ENCODE measurements around the gene UBL4B.
A peak's percentile ranks its signal among the peaks of the same experiment; 100 is the strongest.

UBL4B gene

GRCh38 chr1:110083866-110084226, 28.4 kb upstream of the UBL4B start:
- in situ Hi-C loops (cut with MboI; ENCODE audit: low pct_unique_long_range_greater_than_20kb, low sequenced_read_pairs), result no loop called here
- DNase-seq, result no peak

GRCh38 chr1:110084227-110085078, 27.8 kb upstream of the UBL4B start:
- DNase-seq, result peak; percentile 45

GRCh38 chr1:110085671-110086070, 26.6 kb upstream of the UBL4B start:
- DNase-seq, result no peak

More at GRCh38 chr1:110084227-110085078, 27.8 kb upstream of the UBL4B start:
- in situ Hi-C loops (cut with MboI; ENCODE audit: low pct_unique_long_range_greater_than_20kb, low sequenced_read_pairs), result no loop called here

GRCh38 chr1:110086961-110087360, 25.3 kb upstream of the UBL4B start:
- no peak for DNase-seq
- in situ Hi-C loops (cut with MboI; ENCODE audit: low pct_unique_long_range_greater_than_20kb, low sequenced_read_pairs), result no loop called here

More at GRCh38 chr1:110085671-110086070, 26.6 kb upstream of the UBL4B start:
- in situ Hi-C loops (cut with MboI; ENCODE audit: low pct_unique_long_range_greater_than_20kb, low sequenced_read_pairs), result no loop called here

GRCh38 chr1:110087812-110088738, 24.2 kb upstream of the UBL4B start:
- in situ Hi-C loops (cut with MboI; ENCODE audit: low pct_unique_long_range_greater_than_20kb, low sequenced_read_pairs), result no loop called here
- DNase-seq, result peak; percentile 58

- no peak for DNase-seq
- in situ Hi-C loops (cut with MboI; ENCODE audit: low pct_unique_long_range_greater_than_20kb, low sequenced_read_pairs), result no loop called here
These were observed 23.4 kb upstream of the UBL4B start for GRCh38 chr1:110088739-110089316.

- in situ Hi-C loops (cut with MboI; ENCODE audit: low pct_unique_long_range_greater_than_20kb, low sequenced_read_pairs), result no loop called here
- no peak for DNase-seq
These were observed 22.5 kb upstream of the UBL4B start for GRCh38 chr1:110089561-110090275.

GRCh38 chr1:110091381-110091780, 20.9 kb upstream of the UBL4B start:
- DNase-seq, result no peak
- in situ Hi-C loops (cut with MboI; ENCODE audit: low pct_unique_long_range_greater_than_20kb, low sequenced_read_pairs), result no loop called here

- in situ Hi-C loops (cut with MboI; ENCODE audit: low pct_unique_long_range_greater_than_20kb, low sequenced_read_pairs), result no loop called here
- no peak for DNase-seq
These were observed 20.5 kb upstream of the UBL4B start for GRCh38 chr1:110091791-110092190.

- DNase-seq, result no peak
- in situ Hi-C loops (cut with MboI; ENCODE audit: low pct_unique_long_range_greater_than_20kb, low sequenced_read_pairs), result no loop called here
These were observed 19.3 kb upstream of the UBL4B start for GRCh38 chr1:110092991-110093390.

- DNase-seq, result no peak
- in situ Hi-C loops (cut with MboI; ENCODE audit: low pct_unique_long_range_greater_than_20kb, low sequenced_read_pairs), result no loop called here
These were observed 17.1 kb upstream of the UBL4B start for GRCh38 chr1:110094931-110095654.

GRCh38 chr1:110097507-110098221, 14.6 kb upstream of the UBL4B start:
- DNase-seq, result no peak
- in situ Hi-C loops (cut with MboI; ENCODE audit: low pct_unique_long_range_greater_than_20kb, low sequenced_read_pairs), result no loop called here

- no peak for DNase-seq
- in situ Hi-C loops (cut with MboI; ENCODE audit: low pct_unique_long_range_greater_than_20kb, low sequenced_read_pairs), result no loop called here
These were observed 13.8 kb upstream of the UBL4B start for GRCh38 chr1:110098222-110099026.

GRCh38 chr1:110100335-110100734, 11.9 kb upstream of the UBL4B start:
- in situ Hi-C loops (cut with MboI; ENCODE audit: low pct_unique_long_range_greater_than_20kb, low sequenced_read_pairs), result no loop called here
- DNase-seq, result no peak

GRCh38 chr1:110102081-110102480, 10.2 kb upstream of the UBL4B start:
- no peak for DNase-seq
- in situ Hi-C loops (cut with MboI; ENCODE audit: low pct_unique_long_range_greater_than_20kb, low sequenced_read_pairs), result no loop called here

- in situ Hi-C loops (cut with MboI; ENCODE audit: low pct_unique_long_range_greater_than_20kb, low sequenced_read_pairs), result no loop called here
- peak; percentile 81 for DNase-seq
These were observed 6.0 kb upstream of the UBL4B start for GRCh38 chr1:110106013-110106941.
